Keratinocyte (primary cell): ENCODE measurements around the gene TPSAB1.

Source experiments
- CTCF ChIP-seq, 3 experiments: IDR thresholded peaks in 1 of 3; conservative IDR thresholded peaks in 1 of 3; optimal IDR thresholded peaks in 1 of 3; 2 replicates in 2 of 3; 3 replicates in 1 of 3; pipeline versions ENCODE3 to v1.5.1; 2011; ENCODE audit warnings: low read length in 3 of 3, mild to moderate bottlenecking in 3 of 3, moderate library complexity in 2 of 3, control low read depth in 1 of 3, inconsistent platforms in 1 of 3; ENCODE audit not compliant: insufficient read depth in 2 of 3; ENCODE audit errors: extremely low read depth in 1 of 3
- EZH2 ChIP-seq: IDR thresholded peaks from one replicate; pipeline ENCODE4 v1.6.1; 2012; ENCODE audit warnings: inconsistent platforms, mild to moderate bottlenecking, low read length, moderate library complexity

DNA sequence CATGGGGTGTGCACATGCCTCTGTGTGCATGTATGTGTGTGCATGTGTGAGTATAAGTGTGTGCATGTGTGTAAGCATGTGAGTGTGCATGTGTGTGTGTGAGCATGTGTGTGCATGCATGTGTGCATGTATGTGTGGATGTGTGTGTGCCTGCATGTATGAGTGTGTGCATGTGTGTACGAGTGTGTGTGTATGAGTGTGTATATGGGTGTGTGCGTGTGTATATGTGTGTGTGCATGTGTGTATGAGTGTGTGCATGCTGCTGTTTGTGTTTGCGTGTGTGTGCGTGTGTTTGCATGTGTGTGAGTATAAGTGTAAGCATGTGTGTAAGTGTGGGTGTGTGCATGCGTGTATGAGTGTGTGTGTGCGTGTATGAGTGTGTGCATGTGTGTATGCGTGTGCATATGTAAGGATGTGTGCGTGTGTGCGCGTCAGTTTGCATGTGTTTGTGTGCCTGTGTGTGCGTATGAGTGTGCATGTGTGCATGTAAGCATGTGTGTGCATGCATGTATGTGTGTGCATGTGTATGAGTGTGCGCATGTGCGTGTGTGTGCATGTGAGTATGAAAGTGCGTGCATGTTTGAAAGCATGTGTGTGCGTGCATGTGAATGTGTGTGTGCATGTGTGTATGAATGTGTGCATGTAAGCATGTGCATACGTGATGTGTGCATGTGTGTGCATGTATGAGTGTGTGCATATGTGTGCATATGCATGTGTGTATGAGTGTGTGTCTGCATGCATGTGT, 24.0 kb downstream of the TPSAB1 start:
- TF ChIP-seq CTCF (optimal IDR thresholded peaks at IDR 0.05 in 1 of 3, IDR thresholded peaks at IDR 0.05 in 1 of 3, conservative IDR thresholded peaks at IDR 0.05 in 1 of 3; ENCODE audit: extremely low read depth in 1 of 3, insufficient read depth in 2 of 3, low read length in 3 of 3) (no peak), EZH2 (no peak)
